Measurements from ENCODE around the gene CCDC61. TPM values are rescaled to one million over a fixed set of nuclear protein-coding genes. Genes with fewer than 3 reads are reported as not detected.

Gene CCDC61
- total RNA-seq, 1 donor from 2014 or later, result 28.8 TPM

DNA sequence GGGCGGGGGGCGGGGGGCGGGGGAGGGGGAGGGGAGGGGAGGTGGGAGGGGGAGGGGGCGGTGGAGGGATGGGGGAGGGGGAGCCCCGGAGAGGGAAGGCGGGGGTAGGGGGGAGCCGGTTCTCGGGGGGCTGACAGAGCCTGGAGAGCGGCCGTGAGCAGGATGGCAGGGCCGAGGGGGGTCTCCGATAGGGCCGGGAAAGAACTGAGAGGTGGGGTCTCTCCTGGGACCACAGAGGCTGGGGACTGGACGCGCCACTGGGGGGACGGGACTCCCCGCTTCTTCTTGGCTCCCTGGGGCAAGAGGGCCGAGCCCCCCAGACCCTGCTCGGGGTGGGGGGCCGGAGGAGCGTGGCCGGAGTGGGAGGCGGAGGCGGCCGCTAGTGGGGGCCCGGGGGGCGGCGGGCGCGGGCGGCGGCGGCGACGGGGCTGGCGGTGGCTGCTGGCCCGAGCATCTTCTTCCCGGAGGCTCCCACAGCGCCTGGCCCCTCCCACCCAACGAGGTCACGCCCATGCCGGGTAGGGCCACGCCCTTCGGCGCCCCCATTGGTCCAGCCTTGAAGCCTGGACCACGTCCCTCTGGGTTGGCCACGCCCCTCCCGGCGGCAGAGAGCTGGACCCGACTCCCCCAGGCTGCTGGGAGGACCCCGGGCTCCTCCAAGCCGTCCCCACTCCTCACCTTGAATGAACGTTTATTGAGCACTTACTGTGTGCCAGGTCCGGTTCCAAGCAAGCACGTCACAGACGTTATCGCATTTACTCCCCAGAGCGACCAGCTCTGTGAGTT is 21.5 kb upstream of the CCDC61 start, which contains the start of gene NOVA2:
Gene NOVA2 (minus strand): TSS at position 313 of the 786 bp plus-strand sequence. CDS start 514 bp downstream, outside the sequence.
- no peak for DNase-seq (ENCODE audit: low spot score)

- no peak for DNase-seq (ENCODE audit: low spot score)
Observed at GRCh38 chr19:45975306-45976070, 19.8 kb upstream of the CCDC61 start.

DNA sequence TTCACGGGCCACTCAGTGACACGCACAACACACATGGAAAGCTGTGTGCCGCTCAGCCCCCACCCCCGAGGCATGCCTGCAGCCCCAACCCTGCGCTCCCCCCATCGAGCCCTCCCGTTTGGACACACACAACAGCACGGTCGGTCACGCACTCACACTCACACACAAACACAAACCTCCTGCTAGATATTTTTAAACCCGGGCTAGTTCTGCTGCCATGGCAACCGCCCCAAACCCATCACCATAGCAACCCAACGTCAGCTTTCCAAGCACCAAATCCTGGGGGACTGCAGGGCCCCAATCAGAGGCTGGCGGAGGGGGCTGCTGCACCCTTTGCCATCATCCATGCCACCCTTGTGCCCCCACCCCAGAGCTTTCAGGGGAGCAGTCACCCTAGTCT is 19.1 kb upstream of the CCDC61 start:
- no peak for DNase-seq (ENCODE audit: low spot score)

DNA sequence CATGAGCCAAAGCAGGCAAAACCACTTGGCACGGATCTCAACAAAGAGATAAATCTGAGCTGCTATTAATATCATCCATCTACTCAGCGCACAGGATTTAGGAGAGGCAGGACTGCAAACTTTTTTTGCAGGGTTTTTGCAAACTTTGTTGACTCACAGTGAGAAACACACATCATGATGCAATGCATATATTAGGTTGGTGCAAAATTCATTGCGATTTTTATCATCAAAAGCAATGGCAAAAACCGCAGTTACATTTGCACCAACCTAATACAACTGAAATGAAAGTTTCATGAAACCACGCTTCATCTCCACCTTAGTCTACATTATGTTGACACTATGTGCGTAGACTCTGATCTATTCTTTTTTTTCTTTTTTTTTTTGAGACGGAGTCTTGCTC is 17.1 kb upstream of the CCDC61 start:
- no peak for DNase-seq (ENCODE audit: low spot score)

- no peak for DNase-seq (ENCODE audit: low spot score)
Observed at GRCh38 chr19:45981350-45981749, 13.9 kb upstream of the CCDC61 start.

DNA sequence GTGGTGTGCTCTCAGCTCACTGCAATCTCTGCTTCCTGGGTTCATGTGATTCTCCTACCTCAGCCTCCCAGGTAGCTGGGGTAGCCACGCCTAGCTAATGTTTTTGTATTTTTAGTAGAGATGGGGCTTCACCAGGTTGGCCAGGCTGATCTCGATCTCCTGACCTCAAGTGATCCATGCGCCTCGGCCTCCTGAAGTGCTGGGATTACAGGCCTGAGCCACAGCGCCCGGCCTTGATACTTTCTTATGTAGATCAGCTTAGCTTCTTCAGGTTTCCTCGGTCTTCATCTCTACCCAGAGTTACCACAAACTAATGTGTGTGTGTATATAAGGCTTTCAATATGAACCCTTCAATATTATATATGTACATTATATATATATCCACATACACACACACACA is 9.9 kb upstream of the CCDC61 start:
- DNase-seq (ENCODE audit: low spot score), result no peak

- DNase-seq (ENCODE audit: low spot score), result no peak
Observed at GRCh38 chr19:45990113-45990728, 5.0 kb upstream of the CCDC61 start.

- DNase-seq (ENCODE audit: low spot score), result no peak
Observed at GRCh38 chr19:45994456-45994997, 740 bp upstream of the CCDC61 start.

DNA sequence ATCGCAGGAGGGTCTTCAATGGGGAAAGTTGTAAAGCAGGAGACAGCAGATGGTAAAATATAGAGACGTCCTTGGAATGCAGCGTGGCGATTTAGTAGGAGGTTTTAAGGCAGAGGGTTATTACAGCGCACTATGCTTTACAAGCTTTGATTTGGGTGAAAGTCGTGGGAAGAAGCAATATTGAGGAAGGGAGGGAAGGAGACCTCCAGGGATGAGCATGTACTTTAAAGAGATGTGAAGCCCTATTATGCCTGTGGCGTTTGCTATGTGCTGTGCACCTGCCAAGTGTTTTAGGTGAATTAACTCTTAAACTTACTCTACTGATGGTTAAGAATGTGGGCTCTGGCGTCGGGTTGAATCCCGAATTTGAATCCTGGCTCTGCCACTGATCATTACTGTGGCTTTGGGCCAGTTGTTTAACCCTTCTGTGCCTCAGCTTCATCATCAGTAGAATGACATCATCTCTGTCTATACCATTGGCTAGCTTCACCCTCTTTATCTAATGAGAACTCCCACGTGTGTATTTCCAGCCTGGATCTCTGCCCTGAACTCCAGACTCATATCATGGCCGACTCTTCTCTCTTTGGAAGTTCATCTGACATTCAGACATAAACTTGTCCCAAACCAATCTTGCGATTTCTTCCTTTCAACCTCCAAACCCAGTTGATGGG is 583 bp downstream of the CCDC61 start:
- no peak for DNase-seq (ENCODE audit: low spot score)

GRCh38 chr19:45996933-45997332 is 1.7 kb downstream of the CCDC61 start:
- DNase-seq (ENCODE audit: low spot score), result no peak

DNA sequence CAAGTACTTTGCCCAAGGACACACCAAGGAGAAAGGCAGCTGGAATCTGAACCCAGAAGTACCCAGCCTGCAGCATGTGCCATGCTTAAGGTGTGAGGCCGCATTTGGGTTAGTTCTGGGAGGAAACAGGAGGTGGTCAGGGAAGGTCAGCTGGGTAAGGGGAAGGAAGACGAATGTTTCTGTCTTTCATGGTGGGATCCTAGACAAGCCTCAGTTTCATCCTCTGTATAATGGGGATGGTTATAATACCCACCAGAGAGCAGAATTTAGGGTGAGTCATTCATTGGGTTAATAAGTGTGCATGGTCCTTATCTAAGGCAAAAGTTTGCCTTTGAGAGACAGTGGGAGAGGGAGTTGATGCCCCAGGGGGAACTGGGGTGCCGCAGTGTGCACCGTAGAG is 3.6 kb downstream of the CCDC61 start:
- no peak for DNase-seq (ENCODE audit: low spot score)

- no peak for DNase-seq (ENCODE audit: low spot score)
Observed at GRCh38 chr19:45999653-46000121, 4.4 kb downstream of the CCDC61 start.

DNA sequence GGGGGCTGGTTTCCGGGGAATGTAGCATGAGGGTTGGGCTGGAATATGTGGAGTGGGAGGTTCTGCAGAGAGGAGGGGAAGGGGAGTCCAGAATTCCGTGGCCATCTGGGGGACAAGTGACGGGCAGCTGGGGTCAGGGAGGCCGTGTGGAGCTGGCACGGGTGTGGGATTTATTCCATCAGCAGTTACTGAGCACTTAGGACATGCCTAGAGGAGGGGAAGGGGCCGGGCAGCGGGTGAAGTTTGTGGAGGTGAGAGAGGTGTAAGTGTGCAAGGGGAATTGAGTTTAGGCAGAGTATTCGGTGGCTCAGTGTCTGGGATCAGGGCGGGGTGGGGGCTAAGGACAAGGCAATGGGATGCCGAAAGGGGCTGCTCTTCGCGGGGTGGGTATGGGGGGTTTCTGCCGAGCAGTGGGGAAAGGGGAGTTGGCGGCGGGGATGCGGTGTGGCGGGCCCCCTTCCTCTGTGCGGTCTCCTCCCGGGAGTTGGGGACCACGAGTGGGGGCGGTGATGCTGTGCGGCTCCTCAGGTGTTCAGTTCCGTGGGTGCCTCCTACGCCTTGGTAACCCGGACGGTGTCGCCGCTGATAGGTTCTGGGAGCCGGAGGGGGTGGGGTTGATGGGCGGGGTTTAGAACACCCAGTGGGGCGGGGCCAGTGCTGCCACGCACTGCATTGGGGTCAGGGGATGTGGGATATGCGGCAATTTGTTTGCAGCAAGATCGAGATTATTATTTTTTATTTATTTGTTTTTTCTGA is 5.4 kb downstream of the CCDC61 start:
- no peak for DNase-seq (ENCODE audit: low spot score)

GRCh38 chr19:46002678-46003275 is 7.5 kb downstream of the CCDC61 start:
- no peak for DNase-seq (ENCODE audit: low spot score)

GRCh38 chr19:46006411-46006810 is 11.1 kb downstream of the CCDC61 start:
- no peak for DNase-seq (ENCODE audit: low spot score)

- DNase-seq (ENCODE audit: low spot score), result no peak
Observed at GRCh38 chr19:46009530-46010510, 14.6 kb downstream of the CCDC61 start.

DNA sequence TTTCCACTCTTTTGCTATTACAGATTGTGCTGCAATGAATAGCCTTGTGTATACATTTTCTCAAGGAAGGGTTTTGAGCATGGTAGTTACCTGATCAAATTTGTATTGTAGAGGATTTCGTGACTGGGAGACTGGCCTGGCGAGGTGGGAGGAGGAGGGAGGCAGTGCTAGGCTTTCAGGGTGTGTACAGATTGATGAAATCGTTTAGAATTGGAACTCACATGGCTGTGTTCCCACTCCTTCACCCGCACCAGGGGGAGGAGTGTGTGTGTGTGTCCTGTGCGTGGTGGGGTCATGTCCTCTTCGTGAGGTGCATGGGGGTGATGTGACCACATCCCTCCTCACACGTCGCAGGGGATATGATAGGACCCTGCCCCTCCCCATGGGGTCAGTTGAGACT is 19.3 kb downstream of the CCDC61 start:
- DNase-seq (ENCODE audit: low spot score), result no peak

DNA sequence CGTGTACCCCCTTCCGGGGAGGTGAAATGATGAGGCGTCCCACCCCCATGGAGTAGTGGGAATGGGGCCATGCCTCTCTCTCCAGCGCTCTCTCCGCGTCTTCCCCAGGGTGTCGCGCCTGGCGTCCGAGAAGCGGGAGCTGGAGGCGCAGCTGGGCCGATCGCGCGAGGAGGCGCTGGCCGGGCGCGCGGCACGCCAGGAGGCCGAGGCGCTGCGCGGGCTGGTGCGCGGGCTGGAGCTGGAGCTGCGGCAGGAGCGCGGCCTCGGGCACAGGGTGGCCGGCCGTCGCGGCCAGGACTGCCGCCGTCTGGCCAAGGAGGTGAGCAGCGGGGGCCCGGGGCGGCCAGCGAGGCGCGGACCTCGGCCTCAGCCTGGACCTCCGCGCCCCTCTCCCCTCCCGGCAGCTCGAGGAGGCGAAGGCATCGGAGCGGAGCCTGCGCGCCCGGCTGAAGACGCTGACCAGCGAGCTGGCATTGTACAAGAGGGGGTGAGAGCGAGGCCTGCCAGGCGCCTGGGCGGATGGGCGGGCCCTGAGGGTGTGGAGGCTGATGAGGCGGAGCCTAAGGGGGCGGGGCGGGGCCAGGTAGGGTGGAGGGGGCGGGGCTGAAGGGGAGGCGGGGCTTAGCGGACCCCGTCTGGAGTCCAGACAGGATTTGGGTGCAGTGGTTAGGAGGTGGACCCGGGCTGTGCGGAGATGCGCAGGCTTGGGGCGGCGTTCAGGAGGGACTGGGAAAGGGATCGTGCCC is 19.8 kb downstream of the CCDC61 start:
- DNase-seq (ENCODE audit: low spot score), result peak; percentile 68

Data from ureter (tissue), 1 donor.